HepG2 (cell line): ENCODE data around the gene GRHL3. TPM values are rescaled to one million over a fixed set of nuclear protein-coding genes. Genes with fewer than 3 reads are reported as not detected.

Experiments used
- ATAC-seq: fragments of 200-7000 bp; cut with Tn5 transposase; 3 replicates; pipeline ENCODE4 v1.9.1; 2020; ENCODE audit warnings: mild to moderate bottlenecking, moderate library complexity
- BruUV-seq: library from RNA; stranded (reverse); fragments of 400-500 nt; replicated peaks from 2 replicates; lab custom pipeline; 2021; lab: Mats Ljungman, UMichigan
- CTCF ChIA-PET: fragments of 300-600 bp; formaldehyde crosslinking; extraction: SDS; loops from one replicate; lab custom pipeline; 2021; ENCODE audit warnings: low total read pairs, inconsistent platforms, low intra/inter-chr PET ratio; lab: Yijun Ruan, JAX
- POLR2A ChIA-PET: fragments of 350-600 bp; sonication (Branson Sonifier 250); formaldehyde crosslinking; loops from one replicate; lab custom pipeline; 2020; ENCODE audit warnings: antibody characterized with exemption, inconsistent platforms; lab: Yijun Ruan, JAX
- DNase-seq: peaks from one replicate; pipeline ENCODE4 v3.0.0-alpha.2; 2015; ENCODE audit warnings: low spot score
- FAIRE-seq: peaks from 3 replicates; lab custom pipeline; 2011; peaks lifted over from hg19 to GRCh38; lab: Jason Lieb, UNC
- H2AFZ ChIP-seq: one replicate; pipeline ENCODE4 v1.6.1; 2011; ENCODE audit warnings: low read length, inconsistent platforms
- H3K27ac ChIP-seq: fragments of 300-600 bp; 3 replicates; pipeline ENCODE4 v1.8.0; 2011; ENCODE audit warnings: mixed run types, mild to moderate bottlenecking, mixed read lengths, low read length, inconsistent platforms; ENCODE audit not compliant: insufficient read depth; ENCODE audit errors: extremely low read length
- H3K27me3 ChIP-seq, 2 experiments: fragments of 200-600 bp in 1 of 2; 2 replicates in 1 of 2; 3 replicates in 1 of 2; pipeline versions ENCODE4 v1.6.0 to v1.8.0; 2011; ENCODE audit warnings: low read length in 2 of 2, mild to moderate bottlenecking in 2 of 2, moderate library complexity in 2 of 2, inconsistent platforms in 1 of 2; ENCODE audit not compliant: insufficient read depth in 2 of 2, control insufficient read depth in 1 of 2
- H3K36me3 ChIP-seq, 2 experiments: fragments of 200-600 bp in 1 of 2; replicated peaks in 1 of 2; 2 replicates in 1 of 2; 3 replicates in 1 of 2; pipeline versions ENCODE4 v1.5.1 to v1.8.0; 2011; ENCODE audit warnings: low read length in 2 of 2, inconsistent platforms in 1 of 2; ENCODE audit not compliant: insufficient read depth in 2 of 2, control insufficient read depth in 1 of 2
- H3K4me1 ChIP-seq: 2 replicates; pipeline ENCODE4 v1.5.1; 2012; ENCODE audit warnings: low read length, inconsistent platforms; ENCODE audit not compliant: insufficient read depth
- H3K4me2 ChIP-seq: 2 replicates; pipeline ENCODE4 v1.6.0; 2011; ENCODE audit warnings: low read depth, low read length, inconsistent platforms
- H3K4me3 ChIP-seq, 3 experiments: fragments of 200-600 bp in 1 of 3; sonication (generic), shearing (Covaris generic) in 1 of 3; replicated peaks in 1 of 3; 2 replicates each; pipeline ENCODE4 v1.5.1; 2011 to 2016; ENCODE audit warnings: low read length in 3 of 3, inconsistent platforms in 2 of 3, low read depth in 2 of 3, mild to moderate bottlenecking in 2 of 3, control low read depth in 1 of 3, mixed read lengths in 1 of 3; ENCODE audit not compliant: insufficient read depth in 1 of 3
- H3K79me2 ChIP-seq: one replicate; pipeline ENCODE4 v1.6.1; 2011; ENCODE audit warnings: low read length, inconsistent platforms; ENCODE audit not compliant: insufficient read depth
- H3K9ac ChIP-seq: 2 replicates; pipeline ENCODE4 v1.6.0; 2011; ENCODE audit warnings: mild to moderate bottlenecking, low read depth, low read length, inconsistent platforms; ENCODE audit not compliant: insufficient read depth
- H3K9me3 ChIP-seq: 2 replicates; pipeline ENCODE4 v1.5.1; 2012; ENCODE audit warnings: mild to moderate bottlenecking, low read length
- H4K20me1 ChIP-seq: 2 replicates; pipeline ENCODE4 v1.6.0; 2011; ENCODE audit warnings: inconsistent platforms, mild to moderate bottlenecking, low read length, moderate library complexity; ENCODE audit not compliant: insufficient read depth
- ERF ChIP-seq: IDR thresholded peaks from 2 replicates; pipeline ENCODE4 v1.6.1; 2018; ENCODE audit warnings: missing biosample characterization, missing genetic modification reagents
- ETV5 ChIP-seq: IDR thresholded peaks from 2 replicates; pipeline ENCODE4 v1.6.1; 2018; ENCODE audit warnings: missing biosample characterization, missing genetic modification reagents, inconsistent platforms, borderline replicate concordance
- HOXA9 ChIP-seq: sonication (generic); formaldehyde crosslinking; IDR thresholded peaks from 2 replicates; pipeline ENCODE4 v1.8.1; 2022; ENCODE audit warnings: missing genetic modification reagents, mild to moderate bottlenecking, moderate library complexity, borderline replicate concordance
- MBNL3 ChIP-seq: fragments of 250-450 bp; sonication (Bioruptor Pico); conservative IDR thresholded peaks from 2 replicates; pipeline ENCODE4 v1.8.0; 2022; ENCODE audit warnings: mild to moderate bottlenecking, inconsistent platforms
- NCOR1 ChIP-seq: fragments of 200-600 bp; sonication (generic); IDR thresholded peaks from 2 replicates; pipeline ENCODE4 v1.7.0; 2017; ENCODE audit warnings: antibody characterized with exemption, low read length, borderline replicate concordance
- PCBP1 ChIP-seq: fragments of 200-400 bp; formaldehyde crosslinking; IDR thresholded peaks from 2 replicates; pipeline ENCODE4 v1.6.1; 2017; ENCODE audit warnings: mild to moderate bottlenecking, low read depth, low read length, borderline replicate concordance
- THAP8 ChIP-seq: sonication (generic); formaldehyde crosslinking; IDR thresholded peaks from 2 replicates; pipeline ENCODE4 v1.5.1; 2020; ENCODE audit warnings: missing genetic modification reagents, mild to moderate bottlenecking, borderline replicate concordance
- YEATS4 ChIP-seq: sonication (generic); formaldehyde crosslinking; IDR thresholded peaks from 2 replicates; pipeline ENCODE4 v1.4.0; 2020; ENCODE audit warnings: missing genetic modification reagents, borderline replicate concordance
- ZNF337 ChIP-seq: sonication (generic); formaldehyde crosslinking; IDR thresholded peaks from 2 replicates; pipeline ENCODE4 v1.5.1; 2020; ENCODE audit warnings: missing genetic modification reagents, low read depth, mild to moderate bottlenecking, borderline replicate concordance
- ZNF367 ChIP-seq: sonication (generic); formaldehyde crosslinking; IDR thresholded peaks from 2 replicates; pipeline ENCODE4 v1.4.0; 2020; ENCODE audit warnings: missing genetic modification reagents, borderline replicate concordance
- ZNF678 ChIP-seq: sonication (generic); formaldehyde crosslinking; IDR thresholded peaks from 2 replicates; pipeline ENCODE4 v1.4.0; 2020; ENCODE audit warnings: mild to moderate bottlenecking, missing genetic modification reagents
- ZNF747 ChIP-seq: sonication (generic); formaldehyde crosslinking; IDR thresholded peaks from 2 replicates; pipeline ENCODE4 v1.8.1; 2023; ENCODE audit warnings: missing genetic modification reagents, mild to moderate bottlenecking, borderline replicate concordance
- WGBS: methylation state at CpG from one replicate; pipeline ENCODE4 v1.1.6; 2017; ENCODE audit warnings: low lambda C conversion rate; 5-methylcytosine and 5-hydroxymethylcytosine counted together
- in situ Hi-C: cut with HindIII; loops from 2 replicates; pipeline ENCODE4 v1.10.0; 2017; ENCODE audit warnings: low pct_unique_long_range_greater_than_20kb; ENCODE audit not compliant: extremely low pct_ligation_motif_present
- intact Hi-C: fragments of 100-400 bp; cut with micrococcal nuclease; formaldehyde crosslinking; loops from one replicate; pipeline ENCODE4 v1.10.0; 2022; ENCODE audit not compliant: unreplicated experiment
- polyA plus RNA-seq, 8 experiments: library from polyadenylated mRNA; depleted of rRNA in 3 of 8; stranded (reverse) in 7 of 8; unstranded in 1 of 8; fragments of >200 nt; fragmentation: Illumina TruSeq in 4 of 8; extraction: Trizol in 4 of 8; gene quantifications; 2 replicates each; pipeline versions ENCODE4 v1.2.1 to v1.2.3, GENCODE V29; 2011 to 2016; ENCODE audit warnings: low read depth in 4 of 8, missing spikeins in 1 of 8, mixed read lengths in 1 of 8; ENCODE audit not compliant: insufficient read depth in 1 of 8
- total RNA-seq, 5 experiments: library from RNA; depleted of rRNA; stranded (reverse); fragments of >200 nt; fragmentation: Illumina TruSeq; extraction: Trizol; gene quantifications; 2 replicates each; pipeline ENCODE4 v1.2.3, GENCODE V29; 2016; ENCODE audit warnings: low read depth in 1 of 5
- TF ChIP-seq, protein P1 (sequence below): sonication (generic); formaldehyde crosslinking; IDR thresholded peaks from 2 replicates; pipeline ENCODE4 v1.4.0; 2020; ENCODE audit warnings: mild to moderate bottlenecking, missing genetic modification reagents
- TF ChIP-seq, protein P2 (sequence below): IDR thresholded peaks from 2 replicates; pipeline ENCODE4 v1.6.1; 2018; ENCODE audit warnings: missing genetic modification reagents
- TF ChIP-seq, protein P3 (sequence below): sonication (generic); formaldehyde crosslinking; IDR thresholded peaks from 2 replicates; pipeline ENCODE4 v1.4.0; 2020; ENCODE audit warnings: low read depth, missing genetic modification reagents
- TF ChIP-seq, protein P4 (sequence below): sonication (generic); formaldehyde crosslinking; IDR thresholded peaks from 2 replicates; pipeline ENCODE4 v1.8.0; 2022; ENCODE audit warnings: missing genetic modification reagents, mild to moderate bottlenecking, borderline replicate concordance

The GRHL3 gene
- total and polyA plus RNA-seq, 2 of the 13 experiments (the other 11 are each of a cell fraction or from before 2014, with no cell fraction given) = not detected

DNA sequence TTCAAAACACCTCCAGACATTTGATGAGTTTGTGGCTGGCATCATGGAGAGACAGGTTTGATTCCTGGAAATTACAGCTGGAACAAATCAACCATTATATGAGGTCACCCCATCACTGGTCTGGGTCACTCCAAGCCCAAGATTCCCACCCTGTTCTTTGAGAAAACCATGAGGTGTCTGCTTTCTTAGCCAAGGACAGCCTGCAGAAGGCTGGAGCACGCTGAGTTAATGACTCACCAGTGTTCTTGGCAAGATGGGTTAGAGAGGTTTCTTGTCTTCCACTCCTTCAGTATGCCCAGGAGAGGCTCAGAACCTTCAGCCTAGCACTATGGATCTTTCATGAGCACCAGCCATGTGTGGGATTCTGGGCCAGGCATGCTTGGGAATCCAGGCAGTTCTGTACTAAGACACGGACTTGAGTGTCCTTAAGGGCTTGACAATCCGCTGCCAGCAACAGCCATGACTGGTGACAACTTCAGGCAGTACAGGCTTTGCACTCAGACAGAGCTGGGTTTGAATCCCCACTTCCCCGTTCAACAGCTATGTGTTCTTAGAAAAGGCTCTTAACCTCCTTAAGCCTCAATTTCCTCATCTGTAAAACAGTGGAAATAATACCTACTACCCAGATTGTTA is 43.9 kb downstream of the GRHL3 start:
- H3K36me3 ChIP-seq = no peaks in the 10 kb centered on the region
- CTCF ChIA-PET = no interaction called here
- TF ChIP-seq HOXA9 (no peak), ZNF678 (CRISPR knock-in tag) (no peak), NCOR1 (no peak), ERF (CRISPR knock-in tag) (no peak), ZNF367 (CRISPR knock-in tag) (no peak), ETV5 (no peak), ZNF747 (CRISPR knock-in tag) (no peak), MBNL3 (no peak), PCBP1 (no peak), ZNF337 (CRISPR knock-in tag) (no peak), YEATS4 (CRISPR knock-in tag) (no peak), THAP8 (no peak)
- TF ChIP-seq, protein P1, sequence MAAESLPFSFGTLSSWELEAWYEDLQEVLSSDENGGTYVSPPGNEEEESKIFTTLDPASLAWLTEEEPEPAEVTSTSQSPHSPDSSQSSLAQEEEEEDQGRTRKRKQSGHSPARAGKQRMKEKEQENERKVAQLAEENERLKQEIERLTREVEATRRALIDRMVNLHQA (CRISPR knock-in tag) = no peak
- TF ChIP-seq, protein P2, sequence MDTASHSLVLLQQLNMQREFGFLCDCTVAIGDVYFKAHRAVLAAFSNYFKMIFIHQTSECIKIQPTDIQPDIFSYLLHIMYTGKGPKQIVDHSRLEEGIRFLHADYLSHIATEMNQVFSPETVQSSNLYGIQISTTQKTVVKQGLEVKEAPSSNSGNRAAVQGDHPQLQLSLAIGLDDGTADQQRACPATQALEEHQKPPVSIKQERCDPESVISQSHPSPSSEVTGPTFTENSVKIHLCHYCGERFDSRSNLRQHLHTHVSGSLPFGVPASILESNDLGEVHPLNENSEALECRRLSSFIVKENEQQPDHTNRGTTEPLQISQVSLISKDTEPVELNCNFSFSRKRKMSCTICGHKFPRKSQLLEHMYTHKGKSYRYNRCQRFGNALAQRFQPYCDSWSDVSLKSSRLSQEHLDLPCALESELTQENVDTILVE (CRISPR knock-in tag) = no peak
- TF ChIP-seq, protein P3, sequence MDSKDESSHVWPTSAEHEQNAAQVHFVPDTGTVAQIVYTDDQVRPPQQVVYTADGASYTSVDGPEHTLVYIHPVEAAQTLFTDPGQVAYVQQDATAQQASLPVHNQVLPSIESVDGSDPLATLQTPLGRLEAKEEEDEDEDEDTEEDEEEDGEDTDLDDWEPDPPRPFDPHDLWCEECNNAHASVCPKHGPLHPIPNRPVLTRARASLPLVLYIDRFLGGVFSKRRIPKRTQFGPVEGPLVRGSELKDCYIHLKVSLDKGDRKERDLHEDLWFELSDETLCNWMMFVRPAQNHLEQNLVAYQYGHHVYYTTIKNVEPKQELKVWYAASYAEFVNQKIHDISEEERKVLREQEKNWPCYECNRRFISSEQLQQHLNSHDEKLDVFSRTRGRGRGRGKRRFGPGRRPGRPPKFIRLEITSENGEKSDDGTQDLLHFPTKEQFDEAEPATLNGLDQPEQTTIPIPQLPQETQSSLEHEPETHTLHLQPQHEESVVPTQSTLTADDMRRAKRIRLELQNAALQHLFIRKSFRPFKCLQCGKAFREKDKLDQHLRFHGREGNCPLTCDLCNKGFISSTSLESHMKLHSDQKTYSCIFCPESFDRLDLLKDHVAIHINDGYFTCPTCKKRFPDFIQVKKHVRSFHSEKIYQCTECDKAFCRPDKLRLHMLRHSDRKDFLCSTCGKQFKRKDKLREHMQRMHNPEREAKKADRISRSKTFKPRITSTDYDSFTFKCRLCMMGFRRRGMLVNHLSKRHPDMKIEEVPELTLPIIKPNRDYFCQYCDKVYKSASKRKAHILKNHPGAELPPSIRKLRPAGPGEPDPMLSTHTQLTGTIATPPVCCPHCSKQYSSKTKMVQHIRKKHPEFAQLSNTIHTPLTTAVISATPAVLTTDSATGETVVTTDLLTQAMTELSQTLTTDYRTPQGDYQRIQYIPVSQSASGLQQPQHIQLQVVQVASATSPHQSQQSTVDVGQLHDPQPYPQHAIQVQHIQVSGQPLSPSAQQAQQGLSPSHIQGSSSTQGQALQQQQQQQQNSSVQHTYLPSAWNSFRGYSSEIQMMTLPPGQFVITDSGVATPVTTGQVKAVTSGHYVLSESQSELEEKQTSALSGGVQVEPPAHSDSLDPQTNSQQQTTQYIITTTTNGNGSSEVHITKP (CRISPR knock-in tag) = no peak
- TF ChIP-seq, protein P4, sequence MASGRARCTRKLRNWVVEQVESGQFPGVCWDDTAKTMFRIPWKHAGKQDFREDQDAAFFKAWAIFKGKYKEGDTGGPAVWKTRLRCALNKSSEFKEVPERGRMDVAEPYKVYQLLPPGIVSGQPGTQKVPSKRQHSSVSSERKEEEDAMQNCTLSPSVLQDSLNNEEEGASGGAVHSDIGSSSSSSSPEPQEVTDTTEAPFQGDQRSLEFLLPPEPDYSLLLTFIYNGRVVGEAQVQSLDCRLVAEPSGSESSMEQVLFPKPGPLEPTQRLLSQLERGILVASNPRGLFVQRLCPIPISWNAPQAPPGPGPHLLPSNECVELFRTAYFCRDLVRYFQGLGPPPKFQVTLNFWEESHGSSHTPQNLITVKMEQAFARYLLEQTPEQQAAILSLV = no peak

More for the DNA sequence above, 43.9 kb downstream of the GRHL3 start:
- FAIRE-seq = no peak
- Histone ChIP-seq H3K79me2 (no peaks in the 10 kb centered on the region), H3K9ac (no peak overlapping the region), H3K27ac (no peak overlapping the region), H2AFZ (no peak overlapping the region), H3K27me3 (no peaks in the 10 kb centered on the region), H4K20me1 (no peaks in the 10 kb centered on the region), H3K9me3 (no peaks in the 10 kb centered on the region), H3K4me2 (no peak overlapping the region), H3K4me3 (no peak overlapping the region), H3K4me1 (no peaks in the 10 kb centered on the region)
- ATAC-seq = no peak
- in situ Hi-C loops = no loop called here
- no TSS peak for BruUV-seq
- POLR2A ChIA-PET = no interaction called here
- intact Hi-C loops = no loop called here
- no peak for DNase-seq
- 62% methylated on average over 2 of the region's 4 CpGs for WGBS
